GM18511 (cell line): ENCODE data around the gene NXPH4.

ENCODE experiments used
- ATAC-seq: cut with Tn5 transposase; IDR thresholded peaks from one replicate; pipeline ENCODE4 v1.9.1; 2021; ENCODE audit warnings: mild to moderate bottlenecking, moderate library complexity; ENCODE audit not compliant: unreplicated experiment

Gene NXPH4

GRCh38 chr12:57229634-57230380, 13.2 kb downstream of the NXPH4 start, which contains the start of gene SHMT2:
Gene SHMT2, plus strand, starts transcription at chr12:57229711. Its CDS starts 68 bp downstream, at chr12:57229779.
- ATAC-seq, result peak; percentile 51

DNA sequence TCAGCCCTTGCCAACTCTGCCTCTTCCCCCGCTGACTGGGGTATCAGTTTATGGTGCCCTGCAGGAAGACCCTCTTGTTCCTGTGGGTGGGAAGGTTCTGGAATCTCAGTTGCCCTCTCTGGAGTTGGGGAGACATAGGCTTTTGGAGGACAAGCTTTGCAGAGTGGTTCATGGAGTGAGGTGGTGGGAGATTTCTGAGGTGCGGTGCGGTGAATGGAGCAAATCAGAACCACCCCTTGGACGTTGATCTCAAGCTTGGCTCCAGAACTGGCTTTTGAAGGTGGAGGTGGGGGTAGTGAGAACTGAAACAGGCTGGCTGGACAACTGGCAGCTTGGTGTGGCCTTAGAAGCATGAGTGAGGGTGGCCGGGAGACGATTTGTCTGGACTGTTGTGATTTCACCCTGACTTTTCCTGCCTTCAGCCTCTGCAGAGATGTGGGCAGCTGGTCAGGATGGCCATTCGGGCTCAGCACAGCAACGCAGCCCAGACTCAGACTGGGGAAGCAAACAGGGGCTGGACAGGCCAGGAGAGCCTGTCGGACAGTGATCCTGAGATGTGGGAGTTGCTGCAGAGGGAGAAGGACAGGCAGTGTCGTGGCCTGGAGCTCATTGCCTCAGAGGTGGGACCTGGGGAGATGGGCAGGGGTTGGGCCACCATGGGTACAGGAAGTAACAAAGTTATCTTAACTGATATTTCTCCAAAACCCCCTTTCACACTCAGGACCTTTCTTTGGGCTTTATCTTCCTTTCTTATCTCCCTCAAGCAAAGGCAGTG, 14.0 kb downstream of the NXPH4 start:
- no peak for ATAC-seq

DNA sequence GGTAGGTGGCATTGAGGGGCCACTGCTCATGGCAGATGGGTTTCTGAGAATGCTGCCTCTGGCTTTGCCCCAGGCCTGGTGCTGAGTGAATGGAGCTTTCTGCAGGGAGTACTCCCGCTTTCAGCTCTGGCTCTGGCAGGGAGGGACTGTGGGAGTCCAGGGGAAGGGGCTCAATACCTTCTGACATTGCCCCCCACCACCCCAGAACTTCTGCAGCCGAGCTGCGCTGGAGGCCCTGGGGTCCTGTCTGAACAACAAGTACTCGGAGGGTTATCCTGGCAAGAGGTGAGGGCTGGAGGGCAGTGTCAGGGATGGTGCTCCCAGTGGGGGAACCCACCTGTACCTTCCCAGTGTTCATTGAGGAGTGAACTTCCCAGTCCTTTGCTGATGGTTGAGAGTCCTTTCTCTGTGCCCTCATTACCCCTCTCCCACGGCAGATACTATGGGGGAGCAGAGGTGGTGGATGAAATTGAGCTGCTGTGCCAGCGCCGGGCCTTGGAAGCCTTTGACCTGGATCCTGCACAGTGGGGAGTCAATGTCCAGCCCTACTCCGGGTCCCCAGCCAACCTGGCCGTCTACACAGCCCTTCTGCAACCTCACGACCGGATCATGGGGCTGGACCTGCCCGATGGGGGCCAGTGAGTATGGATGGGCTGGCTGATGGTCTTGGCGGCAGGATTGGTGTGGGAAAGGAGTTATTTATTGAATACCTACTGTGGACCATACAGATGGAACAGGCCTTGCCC, 14.9 kb downstream of the NXPH4 start:
- no peak for ATAC-seq

DNA sequence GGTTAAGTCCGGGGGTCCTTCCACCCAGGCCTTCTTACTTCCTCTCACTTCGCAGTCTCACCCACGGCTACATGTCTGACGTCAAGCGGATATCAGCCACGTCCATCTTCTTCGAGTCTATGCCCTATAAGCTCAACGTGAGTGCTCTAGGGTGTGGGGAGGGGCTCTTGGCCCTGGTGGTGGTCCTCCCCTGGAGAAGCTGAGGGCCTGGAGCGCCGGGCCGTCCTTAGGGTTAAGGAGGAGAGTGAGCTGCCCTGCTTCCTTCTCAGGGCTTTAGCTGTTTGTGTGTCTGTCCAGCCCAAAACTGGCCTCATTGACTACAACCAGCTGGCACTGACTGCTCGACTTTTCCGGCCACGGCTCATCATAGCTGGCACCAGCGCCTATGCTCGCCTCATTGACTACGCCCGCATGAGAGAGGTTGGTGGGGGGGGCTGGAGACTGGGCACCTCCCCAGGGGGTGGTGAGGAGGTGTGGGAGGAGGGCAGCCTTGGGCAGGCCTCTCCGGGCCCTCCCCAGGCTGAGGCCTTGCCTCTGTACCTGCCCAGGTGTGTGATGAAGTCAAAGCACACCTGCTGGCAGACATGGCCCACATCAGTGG, 15.7 kb downstream of the NXPH4 start:
- ATAC-seq, result no peak

DNA sequence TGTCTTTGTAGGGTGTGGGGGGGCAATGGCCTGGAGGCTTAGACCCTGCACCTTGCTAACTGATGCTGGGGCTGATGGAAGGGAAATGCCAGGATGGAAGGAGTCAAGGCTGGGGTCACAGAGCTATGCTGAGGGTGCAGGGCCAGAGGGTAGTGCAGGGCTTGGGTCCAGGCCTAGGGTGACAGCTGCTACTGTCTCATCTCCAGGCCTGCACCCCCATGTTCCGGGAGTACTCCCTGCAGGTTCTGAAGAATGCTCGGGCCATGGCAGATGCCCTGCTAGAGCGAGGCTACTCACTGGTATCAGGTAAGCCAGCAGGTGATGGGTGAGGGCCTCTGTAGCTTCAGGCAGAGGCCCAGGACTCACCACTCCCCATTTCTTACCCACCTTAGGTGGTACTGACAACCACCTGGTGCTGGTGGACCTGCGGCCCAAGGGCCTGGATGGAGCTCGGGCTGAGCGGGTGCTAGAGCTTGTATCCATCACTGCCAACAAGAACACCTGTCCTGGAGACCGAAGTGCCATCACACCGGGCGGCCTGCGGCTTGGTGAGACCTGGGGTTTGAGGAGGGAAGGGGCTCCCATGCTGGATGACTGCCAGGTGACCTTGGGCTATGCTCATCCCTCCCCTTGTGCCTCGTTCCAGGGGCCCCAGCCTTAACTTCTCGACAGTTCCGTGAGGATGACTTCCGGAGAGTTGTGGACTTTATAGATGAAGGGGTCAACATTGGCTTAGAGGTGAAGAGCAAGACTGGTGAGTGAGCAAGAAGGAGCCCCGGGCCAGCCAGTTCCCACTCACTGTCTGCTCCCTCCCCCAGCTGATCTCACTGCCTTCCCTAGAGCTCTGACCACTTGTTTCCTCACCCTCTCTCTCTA, 17.0 kb downstream of the NXPH4 start:
- no peak for ATAC-seq

DNA sequence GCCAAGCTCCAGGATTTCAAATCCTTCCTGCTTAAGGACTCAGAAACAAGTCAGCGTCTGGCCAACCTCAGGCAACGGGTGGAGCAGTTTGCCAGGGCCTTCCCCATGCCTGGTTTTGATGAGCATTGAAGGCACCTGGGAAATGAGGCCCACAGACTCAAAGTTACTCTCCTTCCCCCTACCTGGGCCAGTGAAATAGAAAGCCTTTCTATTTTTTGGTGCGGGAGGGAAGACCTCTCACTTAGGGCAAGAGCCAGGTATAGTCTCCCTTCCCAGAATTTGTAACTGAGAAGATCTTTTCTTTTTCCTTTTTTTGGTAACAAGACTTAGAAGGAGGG, 17.6 kb downstream of the NXPH4 start:
- no peak for ATAC-seq

- ATAC-seq, result no peak
Measured at GRCh38 chr12:57234571-57235016, 18.0 kb downstream of the NXPH4 start.

DNA sequence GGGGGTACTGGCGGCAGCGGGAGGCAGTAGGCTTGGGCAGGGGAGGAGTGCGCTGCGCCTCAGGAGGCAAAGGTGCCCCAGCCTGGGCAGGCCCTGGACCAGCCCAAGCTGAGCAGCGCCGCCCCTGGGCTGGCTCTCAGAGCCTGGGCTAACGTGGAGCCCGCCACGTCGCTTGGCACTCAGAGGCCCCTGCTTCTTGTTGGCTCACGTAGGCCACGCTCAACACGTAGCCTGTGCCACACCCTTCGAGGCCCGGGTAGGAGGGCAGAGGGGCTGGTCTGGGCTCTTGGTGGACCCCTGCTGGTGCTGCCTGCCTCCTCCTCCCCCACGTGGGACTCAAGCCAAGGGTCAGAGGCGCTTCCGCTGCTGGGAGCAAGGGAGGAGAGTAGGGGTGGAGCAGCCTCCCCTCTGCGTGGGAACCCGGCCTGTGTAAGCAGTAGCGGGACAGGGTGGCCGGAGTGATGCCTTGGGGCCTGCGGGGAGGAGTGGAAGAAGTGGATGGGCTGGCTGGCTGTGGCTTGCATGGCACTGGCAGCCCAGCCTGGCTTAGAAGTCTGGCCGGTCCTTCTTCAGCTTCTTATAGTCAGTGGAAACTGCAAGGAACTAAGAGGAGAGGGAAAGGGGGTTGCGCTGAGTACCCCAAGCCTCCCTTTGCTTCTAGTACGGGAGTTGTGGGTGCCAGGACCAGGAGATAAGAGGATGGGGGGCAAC, 18.6 kb downstream of the NXPH4 start:
- no peak for ATAC-seq

- ATAC-seq, result no peak
Measured at GRCh38 chr12:57235728-57236131, 19.1 kb downstream of the NXPH4 start.

- no peak for ATAC-seq
Measured at GRCh38 chr12:57236201-57236924, 19.8 kb downstream of the NXPH4 start.

DNA sequence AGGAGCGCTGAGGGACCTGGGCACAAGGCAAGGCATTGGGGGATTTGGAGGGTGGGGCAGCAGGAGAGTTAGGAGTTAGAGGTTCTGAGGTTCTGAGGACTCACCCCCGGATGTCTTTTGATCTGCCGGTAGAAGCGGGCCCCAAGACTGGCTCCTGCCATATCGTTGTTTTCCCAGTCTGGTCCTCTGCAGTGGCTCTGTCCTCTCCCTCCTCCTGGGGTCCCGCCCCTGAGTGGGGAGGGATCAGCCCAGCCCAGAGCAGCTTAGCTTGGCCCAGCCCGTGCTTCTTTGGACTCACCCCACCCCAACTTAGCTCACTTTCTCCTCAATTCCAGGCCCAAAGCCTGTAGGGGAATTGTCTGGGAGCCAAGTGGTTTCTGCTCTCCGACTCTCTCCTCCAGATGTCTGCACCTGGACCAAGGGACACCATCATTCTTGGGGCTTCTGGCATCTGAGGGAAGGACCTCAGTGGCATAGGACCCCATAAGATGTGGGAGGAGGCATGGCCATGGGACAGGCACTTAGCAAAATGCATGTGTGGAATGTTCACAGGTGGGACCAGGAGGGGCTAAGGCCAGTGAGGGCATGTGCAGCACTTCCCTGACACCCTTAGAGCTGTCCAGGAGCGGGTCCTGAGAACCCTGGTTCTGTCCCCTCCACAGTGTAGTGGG, 20.5 kb downstream of the NXPH4 start:
- ATAC-seq, result no peak

- ATAC-seq, result no peak
Measured at GRCh38 chr12:57237596-57237931, 21.0 kb downstream of the NXPH4 start.

DNA sequence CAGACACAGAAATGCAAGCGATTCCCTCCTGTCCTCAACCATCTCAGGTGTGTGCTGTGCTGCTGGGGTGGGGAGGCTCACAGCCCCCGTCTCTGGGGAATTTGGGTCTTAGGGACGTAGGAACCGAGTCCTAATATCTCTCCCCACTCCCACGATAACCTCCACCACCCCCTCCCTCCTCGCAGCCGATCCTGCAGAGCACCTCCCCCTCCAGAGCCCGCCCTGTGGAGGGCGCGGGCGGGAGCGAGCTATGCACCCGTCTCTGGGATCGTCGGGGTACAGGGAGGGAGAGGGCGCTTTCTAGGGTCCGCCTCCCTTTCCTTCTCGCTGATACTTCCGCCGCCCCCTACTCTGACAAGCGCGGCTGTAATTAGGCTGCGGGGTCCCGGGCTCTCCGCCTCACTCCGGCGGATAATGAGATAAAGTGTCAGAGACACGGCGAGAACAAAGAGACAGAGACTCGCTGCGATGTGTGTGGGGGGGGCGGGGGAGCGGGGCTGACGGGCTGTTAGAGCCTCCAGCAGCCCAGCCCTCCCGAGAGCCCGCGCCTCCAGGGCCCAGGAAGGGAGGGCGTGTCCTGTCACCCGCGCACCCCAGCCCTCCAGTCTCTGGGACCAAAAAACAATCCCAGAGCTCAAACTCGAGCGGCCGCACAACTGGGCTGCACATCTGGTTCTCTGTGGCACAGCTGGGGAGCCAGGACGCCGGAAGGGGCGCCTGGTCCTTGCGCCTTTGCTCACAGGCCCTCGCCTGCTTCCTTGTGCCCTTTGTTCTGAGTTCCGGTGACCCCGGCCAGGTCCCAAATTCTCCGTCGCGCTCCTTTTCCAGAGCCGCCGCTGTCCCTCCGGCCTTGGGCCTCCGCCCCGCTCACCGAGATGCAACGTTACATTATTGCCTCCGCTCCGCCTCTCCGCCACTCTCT, 21.6 kb downstream of the NXPH4 start:
- no peak for ATAC-seq

DNA sequence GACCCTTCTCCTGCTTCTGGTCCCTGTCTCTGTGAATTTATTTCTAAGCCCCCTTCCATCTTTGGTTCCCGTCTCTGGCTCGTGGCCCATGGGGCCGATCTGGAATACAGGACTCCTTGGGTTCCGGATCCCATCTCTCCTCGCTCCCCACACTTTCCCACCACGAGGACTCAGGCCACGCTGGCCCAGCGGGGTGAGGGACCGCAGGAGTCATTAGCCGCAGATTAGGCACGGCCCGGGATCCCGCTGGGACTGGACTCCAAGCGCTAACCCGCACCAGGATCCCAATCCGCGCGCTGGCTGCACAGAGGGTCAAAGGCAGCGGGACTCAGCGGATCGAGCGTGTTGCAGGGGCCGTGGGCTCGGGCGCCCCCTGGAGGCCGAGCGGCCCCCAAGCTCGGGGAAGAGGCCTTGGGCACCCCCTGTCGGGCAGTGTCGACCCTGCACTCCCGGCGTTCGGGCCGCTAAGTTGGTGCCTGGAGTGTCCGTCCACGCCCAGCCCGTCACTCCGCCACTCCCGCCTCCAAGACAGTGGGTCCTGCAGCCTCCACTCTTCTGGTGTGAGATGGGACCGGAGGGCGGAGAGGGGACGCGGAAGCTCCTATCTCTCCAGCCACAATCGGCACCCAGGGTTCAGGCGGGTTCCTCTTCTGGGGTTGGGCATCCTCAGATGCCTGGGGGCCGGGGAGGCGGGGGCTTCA, 22.4 kb downstream of the NXPH4 start:
- peak; percentile 62 for ATAC-seq

- peak; percentile 4 for ATAC-seq
Measured at GRCh38 chr12:57239587-57240065, 23.0 kb downstream of the NXPH4 start.

GRCh38 chr12:57240066-57240921, 23.7 kb downstream of the NXPH4 start:
- ATAC-seq, result no peak
